GM13976 (cell line): ENCODE data around the gene CALML4.

ENCODE experiments used
- DNase-seq: peaks from one replicate; pipeline ENCODE4 v3.0.0; 2012; ENCODE audit warnings: low spot score
- in situ Hi-C: fragments of 300-500 bp; cut with MboI; formaldehyde crosslinking; loops from one replicate; pipeline ENCODE4 v1.12.0; 2022; ENCODE audit warnings: low sequenced_read_pairs, mixed read lengths, inconsistent platforms; ENCODE audit not compliant: unreplicated experiment
- TF ChIP-seq, protein P1 (sequence below): IDR thresholded peaks from 2 replicates; pipeline ENCODE4 v1.5.1; 2012; ENCODE audit warnings: borderline replicate concordance, mild to moderate bottlenecking; ENCODE audit not compliant: insufficient read depth; ENCODE audit errors: extremely low read depth, missing control alignments, control extremely low read depth

The CALML4 gene

DNA sequence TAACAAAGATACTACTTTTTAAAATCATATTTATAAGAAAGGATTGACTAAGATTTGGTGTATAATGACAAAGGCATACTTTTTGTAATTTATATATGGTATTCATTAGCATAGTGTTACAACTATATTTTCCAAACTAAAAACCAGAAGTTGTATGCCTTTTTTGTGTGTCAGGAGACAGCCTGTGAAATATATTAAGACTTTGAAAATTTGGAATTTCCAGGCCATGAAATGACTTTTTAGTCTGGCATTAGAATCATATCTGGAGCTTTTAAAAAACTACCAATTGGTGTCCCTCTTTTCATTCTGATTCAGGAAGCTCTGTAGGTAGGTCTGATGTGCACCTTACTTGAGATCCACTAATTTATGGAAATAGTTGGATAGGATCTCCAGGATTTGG lies 41.9 kb downstream of the CALML4 start:
- no peak for DNase-seq
- TF ChIP-seq, protein P1, sequence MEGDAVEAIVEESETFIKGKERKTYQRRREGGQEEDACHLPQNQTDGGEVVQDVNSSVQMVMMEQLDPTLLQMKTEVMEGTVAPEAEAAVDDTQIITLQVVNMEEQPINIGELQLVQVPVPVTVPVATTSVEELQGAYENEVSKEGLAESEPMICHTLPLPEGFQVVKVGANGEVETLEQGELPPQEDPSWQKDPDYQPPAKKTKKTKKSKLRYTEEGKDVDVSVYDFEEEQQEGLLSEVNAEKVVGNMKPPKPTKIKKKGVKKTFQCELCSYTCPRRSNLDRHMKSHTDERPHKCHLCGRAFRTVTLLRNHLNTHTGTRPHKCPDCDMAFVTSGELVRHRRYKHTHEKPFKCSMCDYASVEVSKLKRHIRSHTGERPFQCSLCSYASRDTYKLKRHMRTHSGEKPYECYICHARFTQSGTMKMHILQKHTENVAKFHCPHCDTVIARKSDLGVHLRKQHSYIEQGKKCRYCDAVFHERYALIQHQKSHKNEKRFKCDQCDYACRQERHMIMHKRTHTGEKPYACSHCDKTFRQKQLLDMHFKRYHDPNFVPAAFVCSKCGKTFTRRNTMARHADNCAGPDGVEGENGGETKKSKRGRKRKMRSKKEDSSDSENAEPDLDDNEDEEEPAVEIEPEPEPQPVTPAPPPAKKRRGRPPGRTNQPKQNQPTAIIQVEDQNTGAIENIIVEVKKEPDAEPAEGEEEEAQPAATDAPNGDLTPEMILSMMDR: no peak
- in situ Hi-C loops: loop anchor here (25.0 kb wide), 1 partner anchor 301 kb away; no protein-coding TSS in a partner anchor

DNA sequence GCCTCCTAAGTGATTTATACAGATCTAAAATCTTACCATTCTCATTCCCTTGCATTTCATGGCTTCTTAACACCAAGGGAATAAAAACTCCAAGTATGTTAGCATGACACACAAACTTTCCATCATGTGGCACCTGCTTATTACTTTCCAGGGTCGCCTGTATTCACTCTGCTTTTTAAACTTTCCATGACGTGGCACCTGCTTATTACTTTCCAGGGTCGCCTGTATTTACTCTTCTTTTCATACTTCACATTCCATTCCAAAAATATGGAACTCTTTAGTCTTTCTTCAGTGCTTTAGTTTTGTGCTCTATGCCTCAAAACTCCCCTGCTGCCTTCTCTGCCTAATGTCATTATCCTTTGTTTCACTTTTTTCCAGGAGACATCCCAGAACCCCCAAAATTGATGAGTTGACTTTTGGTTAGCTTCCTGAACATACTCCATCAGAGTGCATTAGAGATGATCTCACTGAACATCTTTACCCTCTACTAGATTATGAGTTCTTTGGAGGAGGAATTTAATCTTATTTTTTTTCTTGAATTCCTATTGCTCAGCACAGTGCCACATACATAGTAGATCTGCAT lies 47.0 kb downstream of the CALML4 start:
- TF ChIP-seq, protein P1: no peak
- in situ Hi-C loops: loop anchor here (25.0 kb wide), 1 partner anchor 296 kb away; no protein-coding TSS in a partner anchor
- DNase-seq: no peak

DNA sequence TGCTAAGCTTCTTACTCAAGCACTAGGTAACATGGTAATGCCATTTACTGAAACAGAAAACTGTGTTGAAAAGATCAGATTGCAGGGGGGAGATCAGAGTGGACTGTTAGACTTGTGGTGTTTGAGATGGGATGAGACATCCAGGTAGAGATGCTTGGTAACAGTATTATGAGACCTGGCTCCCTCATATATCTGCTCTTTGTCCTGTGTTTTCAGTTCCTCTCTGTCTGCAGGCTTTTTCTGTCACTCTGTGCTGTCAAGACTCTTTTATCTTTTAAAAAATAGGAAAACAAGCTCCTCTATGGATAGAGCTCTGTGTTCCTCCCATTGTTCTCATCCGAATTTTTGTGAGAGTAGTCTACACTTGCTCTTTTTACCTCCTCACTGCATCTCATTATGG lies 48.1 kb downstream of the CALML4 start:
- no peak for DNase-seq
- in situ Hi-C loops: loop anchor here (25.0 kb wide), 1 partner anchor 295 kb away; no protein-coding TSS in a partner anchor
- TF ChIP-seq, protein P1: no peak

DNA sequence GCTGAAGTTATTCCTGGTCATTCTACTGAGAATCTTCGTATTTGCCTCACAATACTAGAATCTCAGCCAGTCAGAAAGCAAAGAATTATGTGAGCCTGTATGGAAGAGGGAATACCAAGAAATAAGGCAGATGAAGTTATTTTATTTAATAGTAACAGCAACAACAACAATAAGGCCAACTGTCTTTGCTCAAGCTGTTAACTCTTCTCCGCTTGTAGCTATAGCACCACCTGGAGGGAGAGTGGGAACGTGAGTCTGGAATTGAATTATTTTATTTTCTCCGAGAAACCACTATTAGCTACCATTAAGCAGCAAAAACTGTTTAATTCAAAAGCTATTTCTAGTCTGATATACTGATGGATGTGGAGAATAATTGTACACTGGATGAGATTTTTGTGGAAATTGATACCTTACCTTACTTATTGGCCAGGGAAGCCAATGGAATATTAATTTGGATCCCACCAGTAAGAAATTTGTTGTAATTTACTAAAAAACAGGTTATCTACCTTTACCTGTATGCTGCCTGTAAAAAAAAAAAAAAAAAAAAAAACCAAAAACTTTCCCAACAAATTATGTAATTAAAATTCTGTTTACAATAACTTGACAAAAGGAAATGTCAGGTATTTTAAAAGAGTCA lies 50.1 kb downstream of the CALML4 start:
- in situ Hi-C loops: loop anchor here (25.0 kb wide), 1 partner anchor 293 kb away; no protein-coding TSS in a partner anchor
- peak; percentile 13 for DNase-seq
- TF ChIP-seq, protein P1: peak; percentile 41

DNA sequence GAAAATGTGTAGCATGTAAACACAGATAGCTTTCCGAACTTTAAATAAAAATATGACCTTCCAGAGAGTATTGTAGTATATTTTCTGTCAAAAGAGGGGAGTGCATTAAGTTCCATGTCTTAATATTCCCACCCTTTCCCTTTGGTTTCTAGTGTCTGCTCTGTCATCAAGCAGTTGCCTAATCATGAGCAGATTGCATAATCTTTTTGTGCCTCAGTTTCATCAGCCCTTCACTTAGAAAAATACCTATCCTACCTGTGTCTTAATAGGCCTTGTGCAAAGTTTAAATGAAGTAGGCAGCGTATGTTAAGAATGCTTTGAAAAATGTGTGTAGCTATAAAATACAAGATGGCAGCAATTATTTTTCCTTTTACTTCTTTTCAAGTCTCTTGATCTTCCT lies 52.8 kb downstream of the CALML4 start:
- in situ Hi-C loops: loop anchor here (25.0 kb wide), 1 partner anchor 290 kb away; no protein-coding TSS in a partner anchor
- DNase-seq: no peak
- TF ChIP-seq, protein P1: no peak

DNA sequence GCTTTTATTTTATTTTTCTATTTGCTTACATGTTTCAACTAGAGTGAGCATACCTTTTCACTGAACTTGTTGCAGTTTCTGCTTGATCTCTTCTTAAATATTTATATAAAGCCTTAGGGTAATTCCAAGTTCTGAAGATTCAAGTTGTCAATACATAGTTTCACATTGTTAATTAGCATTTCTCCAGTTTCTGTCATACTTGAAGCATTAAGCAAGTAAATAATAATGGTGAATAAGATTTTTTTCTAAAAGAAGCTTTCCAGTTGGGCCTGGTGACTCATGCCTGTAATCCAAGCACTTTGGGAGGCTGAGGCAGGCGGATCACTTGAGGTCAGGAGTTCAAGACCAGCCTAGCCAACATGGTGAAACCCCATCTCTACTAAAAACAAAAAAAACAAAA lies 53.9 kb downstream of the CALML4 start:
- in situ Hi-C loops: loop anchor here (25.0 kb wide), 1 partner anchor 289 kb away; no protein-coding TSS in a partner anchor
- no peak for DNase-seq
- TF ChIP-seq, protein P1: no peak
